ENCODE results near the gene CREB3L2.

- TF ChIP-seq CTCF (conservative IDR thresholded peaks at IDR 0.05; ENCODE audit: low read depth, low read length) (no peak), EZH2 (IDR thresholded peaks at IDR 0.05; ENCODE audit: low read length, unreplicated experiment) (no peak)
These were observed 130.5 kb downstream of the CREB3L2 start for GRCh38 chr7:137871170-137871915.

Measured in PC-3 (cell line).